T47D (cell line): ENCODE data around the gene KLF15.
A peak's percentile ranks its signal among the peaks of the same experiment; 100 is the strongest.

Experiments
- DNase-seq, 2 experiments: peaks; one replicate each; pipeline versions ENCODE4 v3.0.0 to v3.0.0-alpha.2; 2011 to 2012; ENCODE audit warnings: low read depth in 1 of 2, low spot score in 1 of 2
- JUND ChIP-seq: IDR thresholded peaks from 2 replicates; pipeline ENCODE4 v1.6.1; 2012; ENCODE audit warnings: low read depth
- in situ Hi-C: cut with HindIII; loops from 2 replicates; pipeline ENCODE4 v1.10.0; 2016; ENCODE audit warnings: low sequenced_read_pairs, low pct_unique_long_range_greater_than_20kb

The KLF15 gene

GRCh38 chr3:126306888-126307482 is 50.2 kb downstream of the KLF15 start:
- in situ Hi-C loops, result no loop called here
- DNase-seq, result no peak
- TF ChIP-seq JUND, result no peak

GRCh38 chr3:126306397-126306796 is 50.8 kb downstream of the KLF15 start:
- TF ChIP-seq JUND, result no peak
- no peak for DNase-seq
- in situ Hi-C loops, result no loop called here

GRCh38 chr3:126305427-126305826 is 51.8 kb downstream of the KLF15 start:
- in situ Hi-C loops, result no loop called here
- TF ChIP-seq JUND, result no peak
- DNase-seq, result no peak

- DNase-seq, result no peak
- in situ Hi-C loops, result no loop called here
- no peak for TF ChIP-seq JUND
Observed at GRCh38 chr3:126304704-126305103, 52.5 kb downstream of the KLF15 start.

GRCh38 chr3:126304291-126304690 is 52.9 kb downstream of the KLF15 start:
- no peak for DNase-seq
- in situ Hi-C loops, result no loop called here
- TF ChIP-seq JUND, result no peak

- TF ChIP-seq JUND, result no peak
- in situ Hi-C loops, result no loop called here
- no peak for DNase-seq
Observed at GRCh38 chr3:126303272-126303671, 53.9 kb downstream of the KLF15 start.

- DNase-seq, result peak in 1 of 2 experiments; percentile 46
- TF ChIP-seq JUND, result no peak
- in situ Hi-C loops, result no loop called here
Observed at GRCh38 chr3:126300761-126301481, 56.3 kb downstream of the KLF15 start.

- no peak for TF ChIP-seq JUND
- in situ Hi-C loops, result no loop called here
- DNase-seq, result no peak
Observed at GRCh38 chr3:126300001-126300760, 57.0 kb downstream of the KLF15 start.

GRCh38 chr3:126295407-126295939 is 61.7 kb downstream of the KLF15 start:
- in situ Hi-C loops, result no loop called here
- no peak for TF ChIP-seq JUND
- no peak for DNase-seq

GRCh38 chr3:126294211-126294808 is 62.9 kb downstream of the KLF15 start:
- TF ChIP-seq JUND, result no peak
- in situ Hi-C loops, result no loop called here
- no peak for DNase-seq

GRCh38 chr3:126293370-126294082 is 63.7 kb downstream of the KLF15 start:
- in situ Hi-C loops, result no loop called here
- TF ChIP-seq JUND, result no peak
- DNase-seq, result no peak
